ENCODE data around the gene RPS6KC1.

The RPS6KC1 gene

DNA sequence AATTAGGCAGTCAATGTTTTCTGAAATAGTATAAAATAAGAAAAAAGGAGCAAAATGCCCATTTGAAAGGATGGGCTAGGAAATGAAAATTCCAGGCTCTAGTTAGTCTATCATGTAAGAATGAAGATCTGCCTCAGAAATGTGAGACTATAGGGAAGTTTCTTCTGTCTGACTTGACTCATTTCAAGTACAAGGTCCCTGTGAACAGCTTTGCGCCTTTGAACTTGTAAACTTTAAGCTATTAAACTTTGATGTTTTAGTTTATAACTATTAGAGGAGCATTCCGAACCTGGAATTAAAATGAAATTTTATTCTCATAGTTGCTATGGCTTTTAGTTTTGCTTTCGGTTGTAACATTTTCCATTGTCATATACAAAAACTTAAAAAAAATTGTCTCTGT lies 199.4 kb downstream of the RPS6KC1 start:
- Histone ChIP-seq H3K27ac (ENCODE audit: low read depth, low read length) (no peak overlapping the region), H4K91ac (ENCODE audit: low read depth, low read length) (no peak overlapping the region), H3K23ac (ENCODE audit: low read length) (no peak overlapping the region), H3K36me3 (ENCODE audit: control insufficient read depth in 1 of 2, insufficient read depth in 2 of 2, low read length in 2 of 2) (no peaks in the 10 kb centered on the region), H3K4me1 (ENCODE audit: control insufficient read depth in 1 of 2, insufficient read depth in 2 of 2, low read length in 2 of 2) (no peaks in the 10 kb centered on the region), H2BK12ac (ENCODE audit: low read length) (no peak overlapping the region), H4K12ac (ENCODE audit: low read depth, low read length) (no peak overlapping the region), H3K9ac (ENCODE audit: low read length) (no peak overlapping the region), H3K79me2 (ENCODE audit: control insufficient read depth, insufficient read depth, low read length, poor library complexity) (no peaks in the 10 kb centered on the region), H3K79me1 (ENCODE audit: low read length) (no peaks in the 10 kb centered on the region), H3K18ac (ENCODE audit: low read length) (no peak overlapping the region), H2BK120ac (ENCODE audit: insufficient read depth, low read length, poor library complexity) (no peak overlapping the region), H2AFZ (ENCODE audit: insufficient read depth, low read length, poor library complexity) (no peak overlapping the region), H3K4me3 (ENCODE audit: low read depth, low read length) (no peak overlapping the region), H3K14ac (ENCODE audit: low read length) (no peak overlapping the region), H2BK5ac (ENCODE audit: low read depth, low read length, poor library complexity) (no peak overlapping the region), H3K27me3 (ENCODE audit: insufficient read depth, low read length) (no peaks in the 10 kb centered on the region), H3K9me3 (ENCODE audit: insufficient read depth, low read depth, low read length) (no peaks in the 10 kb centered on the region), H2AK5ac (ENCODE audit: low read length) (no peak overlapping the region), H3K4me2 (ENCODE audit: low read length) (no peak overlapping the region), H3K4ac (ENCODE audit: low read depth, low read length) (no peak overlapping the region), H4K8ac (ENCODE audit: low read depth, low read length) (no peak overlapping the region)
- no peak for DNase-seq
- no CpG with 5 or more reads among the region's 3 CpGs for WGBS (ENCODE audit: extremely low coverage, insufficient coverage, insufficient read length)

DNA sequence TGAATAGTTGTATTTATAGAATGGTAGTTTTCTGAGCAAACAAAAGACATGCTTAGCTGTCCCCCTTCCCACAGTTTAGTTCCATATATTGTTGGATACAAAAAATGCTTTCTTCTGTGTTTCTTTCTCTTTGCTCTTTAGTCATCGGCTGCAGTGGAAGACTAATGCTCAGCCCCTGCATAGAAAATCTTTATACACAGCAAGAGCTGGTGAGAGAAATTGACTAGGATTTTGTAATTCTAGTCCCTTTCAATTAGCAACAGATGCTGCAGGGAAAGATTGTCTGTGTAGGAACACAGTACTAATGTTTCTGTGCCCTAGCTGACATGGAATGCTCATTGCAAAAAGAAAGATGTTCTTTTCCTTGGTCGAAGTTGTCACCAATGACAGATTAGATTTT lies 200.9 kb downstream of the RPS6KC1 start:
- Histone ChIP-seq H2AK5ac (ENCODE audit: low read length) (no peak overlapping the region), H2BK5ac (ENCODE audit: low read depth, low read length, poor library complexity) (no peak overlapping the region), H3K36me3 (ENCODE audit: control insufficient read depth in 1 of 2, insufficient read depth in 2 of 2, low read length in 2 of 2) (no peaks in the 10 kb centered on the region), H3K14ac (ENCODE audit: low read length) (no peak overlapping the region), H3K4me1 (ENCODE audit: control insufficient read depth in 1 of 2, insufficient read depth in 2 of 2, low read length in 2 of 2) (no peaks in the 10 kb centered on the region), H3K23ac (ENCODE audit: low read length) (no peak overlapping the region), H2AFZ (ENCODE audit: insufficient read depth, low read length, poor library complexity) (no peak overlapping the region), H3K4ac (ENCODE audit: low read depth, low read length) (no peak overlapping the region), H3K4me3 (ENCODE audit: low read depth, low read length) (no peak overlapping the region), H3K27ac (ENCODE audit: low read depth, low read length) (no peak overlapping the region), H4K8ac (ENCODE audit: low read depth, low read length) (no peak overlapping the region), H3K4me2 (ENCODE audit: low read length) (no peak overlapping the region), H4K91ac (ENCODE audit: low read depth, low read length) (no peak overlapping the region), H3K9me3 (ENCODE audit: insufficient read depth, low read depth, low read length) (no peaks in the 10 kb centered on the region), H3K79me2 (ENCODE audit: control insufficient read depth, insufficient read depth, low read length, poor library complexity) (no peaks in the 10 kb centered on the region), H4K12ac (ENCODE audit: low read depth, low read length) (no peak overlapping the region), H2BK120ac (ENCODE audit: insufficient read depth, low read length, poor library complexity) (no peak overlapping the region), H2BK12ac (ENCODE audit: low read length) (no peak overlapping the region), H3K27me3 (ENCODE audit: insufficient read depth, low read length) (no peaks in the 10 kb centered on the region), H3K18ac (ENCODE audit: low read length) (no peak overlapping the region), H3K79me1 (ENCODE audit: low read length) (no peaks in the 10 kb centered on the region), H3K9ac (ENCODE audit: low read length) (no peak overlapping the region)
- WGBS (ENCODE audit: extremely low coverage, insufficient coverage, insufficient read length), result no CpG with 5 or more reads among the region's 2 CpGs
- DNase-seq, result no peak

DNA sequence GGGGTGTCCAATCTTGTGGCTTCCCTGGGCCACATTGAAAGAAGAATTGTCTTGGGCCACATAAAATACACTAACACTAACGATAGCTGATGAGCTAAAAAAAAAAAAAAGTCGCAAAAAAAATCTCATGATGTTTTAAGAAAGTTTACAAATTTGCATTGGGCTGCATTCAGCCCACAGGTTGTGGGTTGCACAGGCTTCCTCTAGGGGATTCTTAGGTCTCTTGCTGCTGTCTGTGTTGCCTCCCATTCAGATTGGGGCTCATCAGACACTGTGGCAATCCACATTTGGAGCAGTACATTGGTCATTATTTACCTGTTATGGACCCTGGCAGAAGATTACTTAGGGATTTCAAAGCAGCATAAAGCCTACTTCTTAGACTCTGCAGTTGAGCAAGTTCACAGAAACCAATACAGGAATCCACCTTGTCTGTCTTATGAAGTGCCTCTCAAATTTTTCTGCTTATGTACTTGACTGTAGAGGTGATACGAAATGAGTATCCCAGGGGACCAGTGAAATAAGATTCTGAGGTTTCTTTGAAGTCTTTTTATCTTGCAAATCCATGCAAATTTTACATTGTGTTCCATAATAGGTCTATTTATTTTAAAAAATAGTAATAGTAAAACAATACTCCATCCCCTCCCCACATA lies 205.5 kb downstream of the RPS6KC1 start:
- H3K14ac ChIP-seq (ENCODE audit: low read length), result no peak overlapping the region
- H3K36me3 ChIP-seq (ENCODE audit: control insufficient read depth in 1 of 2, insufficient read depth in 2 of 2, low read length in 2 of 2), result no peaks in the 10 kb centered on the region
- H2AFZ ChIP-seq (ENCODE audit: insufficient read depth, low read length, poor library complexity), result no peak overlapping the region
- no peak overlapping the region for H3K18ac ChIP-seq (ENCODE audit: low read length)
- H3K23ac ChIP-seq (ENCODE audit: low read length), result no peak overlapping the region
- no peaks in the 10 kb centered on the region for H3K9me3 ChIP-seq (ENCODE audit: insufficient read depth, low read depth, low read length)
- no peaks in the 10 kb centered on the region for H3K79me2 ChIP-seq (ENCODE audit: control insufficient read depth, insufficient read depth, low read length, poor library complexity)
- H3K4me3 ChIP-seq (ENCODE audit: low read depth, low read length), result no peak overlapping the region
- no peak overlapping the region for H2BK12ac ChIP-seq (ENCODE audit: low read length)
- no peak overlapping the region for H2AK5ac ChIP-seq (ENCODE audit: low read length)
- no peak for DNase-seq
- H3K27me3 ChIP-seq (ENCODE audit: insufficient read depth, low read length), result no peaks in the 10 kb centered on the region
- no peak overlapping the region for H2BK5ac ChIP-seq (ENCODE audit: low read depth, low read length, poor library complexity)
- no CpG with 5 or more reads among the region's 3 CpGs for WGBS (ENCODE audit: extremely low coverage, insufficient coverage, insufficient read length)
- no peak overlapping the region for H4K91ac ChIP-seq (ENCODE audit: low read depth, low read length)
- no peak overlapping the region for H3K9ac ChIP-seq (ENCODE audit: low read length)
- no peak overlapping the region for H2BK120ac ChIP-seq (ENCODE audit: insufficient read depth, low read length, poor library complexity)
- no peaks in the 10 kb centered on the region for H3K79me1 ChIP-seq (ENCODE audit: low read length)
- no peak overlapping the region for H3K4me2 ChIP-seq (ENCODE audit: low read length)
- no peak overlapping the region for H4K12ac ChIP-seq (ENCODE audit: low read depth, low read length)
- no peaks in the 10 kb centered on the region for H3K4me1 ChIP-seq (ENCODE audit: control insufficient read depth in 1 of 2, insufficient read depth in 2 of 2, low read length in 2 of 2)
- H3K4ac ChIP-seq (ENCODE audit: low read depth, low read length), result no peak overlapping the region
- no peak overlapping the region for H3K27ac ChIP-seq (ENCODE audit: low read depth, low read length)
- H4K8ac ChIP-seq (ENCODE audit: low read depth, low read length), result no peak overlapping the region

- Histone ChIP-seq H3K36me3 (ENCODE audit: control insufficient read depth in 1 of 2, insufficient read depth in 2 of 2, low read length in 2 of 2) (no peaks in the 10 kb centered on the region), H4K91ac (ENCODE audit: low read depth, low read length) (no peak overlapping the region), H3K79me2 (ENCODE audit: control insufficient read depth, insufficient read depth, low read length, poor library complexity) (no peaks in the 10 kb centered on the region), H3K9me3 (ENCODE audit: insufficient read depth, low read depth, low read length) (no peaks in the 10 kb centered on the region), H2BK5ac (ENCODE audit: low read depth, low read length, poor library complexity) (no peak overlapping the region), H2BK120ac (ENCODE audit: insufficient read depth, low read length, poor library complexity) (no peak overlapping the region), H2AK5ac (ENCODE audit: low read length) (no peak overlapping the region), H3K27ac (ENCODE audit: low read depth, low read length) (no peak overlapping the region), H3K14ac (ENCODE audit: low read length) (no peak overlapping the region), H3K4me3 (ENCODE audit: low read depth, low read length) (no peak overlapping the region), H3K9ac (ENCODE audit: low read length) (no peak overlapping the region), H3K4ac (ENCODE audit: low read depth, low read length) (no peak overlapping the region), H3K18ac (ENCODE audit: low read length) (no peak overlapping the region), H3K79me1 (ENCODE audit: low read length) (no peaks in the 10 kb centered on the region), H3K27me3 (ENCODE audit: insufficient read depth, low read length) (no peaks in the 10 kb centered on the region), H3K4me1 (ENCODE audit: control insufficient read depth in 1 of 2, insufficient read depth in 2 of 2, low read length in 2 of 2) (no peaks in the 10 kb centered on the region), H4K12ac (ENCODE audit: low read depth, low read length) (no peak overlapping the region), H3K23ac (ENCODE audit: low read length) (no peak overlapping the region), H2BK12ac (ENCODE audit: low read length) (no peak overlapping the region), H4K8ac (ENCODE audit: low read depth, low read length) (no peak overlapping the region), H2AFZ (ENCODE audit: insufficient read depth, low read length, poor library complexity) (no peak overlapping the region), H3K4me2 (ENCODE audit: low read length) (no peak overlapping the region)
- no peak for DNase-seq
- whole genome bisulfite sequencing (ENCODE audit: extremely low coverage, insufficient coverage, insufficient read length), result no CpG with 5 or more reads among the region's 5 CpGs
Measured at GRCh38 chr1:213260311-213261075, 209.5 kb downstream of the RPS6KC1 start.

Measured in trophoblast cell (in vitro differentiated cells and primary cell).